Neuronal stem cell (in vitro differentiated cells): ENCODE measurements around the gene PDCD7.
"Not testable (repeated sequence)": the region's sequence is repeated elsewhere in the genome, so short reads cannot be mapped to it uniquely, and the experiment has no call there.

Experiments used
- DNase-seq: peaks from one replicate; pipeline ENCODE4 v3.0.0-alpha.2; 2013; ENCODE audit warnings: low spot score
- H2AFZ ChIP-seq: one replicate; pipeline ENCODE4 v1.6.1; 2013; ENCODE audit warnings: mild to moderate bottlenecking, low read length, inconsistent platforms
- H2AK5ac ChIP-seq: 2 replicates; pipeline ENCODE4 v1.6.1; 2013; ENCODE audit warnings: low read depth, mild to moderate bottlenecking, inconsistent platforms, low read length, moderate library complexity, mixed read lengths
- H2BK120ac ChIP-seq: 2 replicates; pipeline ENCODE4 v1.6.1; 2013; ENCODE audit warnings: low read depth, mild to moderate bottlenecking, inconsistent platforms, low read length, moderate library complexity, mixed read lengths
- H2BK12ac ChIP-seq: one replicate; pipeline ENCODE4 v1.6.1; 2013; ENCODE audit warnings: low read length, inconsistent platforms
- H2BK15ac ChIP-seq: 2 replicates; pipeline ENCODE4 v1.6.1; 2013; ENCODE audit warnings: mild to moderate bottlenecking, low read length, inconsistent platforms, mixed read lengths
- H2BK5ac ChIP-seq: one replicate; pipeline ENCODE4 v1.6.1; 2013; ENCODE audit warnings: inconsistent platforms, mild to moderate bottlenecking, low read length, moderate library complexity
- H3K14ac ChIP-seq: one replicate; pipeline ENCODE4 v1.6.1; 2013; ENCODE audit warnings: low read length, inconsistent platforms
- H3K18ac ChIP-seq: 2 replicates; pipeline ENCODE4 v1.6.1; 2013; ENCODE audit warnings: low read length, inconsistent platforms
- H3K23ac ChIP-seq: 2 replicates; pipeline ENCODE4 v1.6.1; 2013; ENCODE audit warnings: low read depth, mild to moderate bottlenecking, mixed read lengths, low read length, inconsistent platforms; ENCODE audit not compliant: poor library complexity
- H3K27ac ChIP-seq: replicated peaks from 3 replicates; pipeline ENCODE4 v1.5.1; 2013; ENCODE audit warnings: low read length, inconsistent platforms
- H3K27me3 ChIP-seq, 3 experiments: 2 replicates each; pipeline ENCODE4 v1.6.1; 2013; ENCODE audit warnings: low read length in 3 of 3, mild to moderate bottlenecking in 2 of 3, inconsistent platforms in 1 of 3, low read depth in 1 of 3, mixed read lengths in 1 of 3, moderate library complexity in 1 of 3; ENCODE audit not compliant: control insufficient read depth in 3 of 3, insufficient read depth in 3 of 3
- H3K36me3 ChIP-seq, 2 donors: replicated peaks in 1 of 2; 2 replicates each; pipeline ENCODE4 v1.6.1; 2013; ENCODE audit warnings: low read length in 2 of 2; ENCODE audit not compliant: control insufficient read depth in 2 of 2, insufficient read depth in 2 of 2
- H3K4ac ChIP-seq: 2 replicates; pipeline ENCODE4 v1.6.1; 2013; ENCODE audit warnings: inconsistent platforms, mild to moderate bottlenecking, low read length, moderate library complexity
- H3K4me1 ChIP-seq, 2 donors: 1 replicate in 1 of 2; 2 replicates in 1 of 2; pipeline ENCODE4 v1.6.1; 2013; ENCODE audit warnings: low read length in 2 of 2, low read depth in 1 of 2; ENCODE audit not compliant: control insufficient read depth in 2 of 2, insufficient read depth in 1 of 2
- H3K4me2 ChIP-seq: one replicate; pipeline ENCODE4 v1.6.1; 2013; ENCODE audit warnings: mild to moderate bottlenecking, low read length, inconsistent platforms; ENCODE audit not compliant: insufficient read depth, poor library complexity, severe bottlenecking
- H3K4me3 ChIP-seq, 2 donors: 2 replicates each; pipeline ENCODE4 v1.5.1; 2013; ENCODE audit warnings: low read length in 2 of 2, mild to moderate bottlenecking in 2 of 2, inconsistent platforms in 1 of 2, moderate library complexity in 1 of 2
- H3K79me1 ChIP-seq: one replicate; pipeline ENCODE4 v1.6.1; 2013; ENCODE audit warnings: low read depth, mild to moderate bottlenecking, inconsistent platforms, low read length, moderate library complexity
- H3K9ac ChIP-seq: one replicate; pipeline ENCODE4 v1.6.1; 2013; ENCODE audit warnings: mild to moderate bottlenecking, low read depth, low read length, inconsistent platforms; ENCODE audit not compliant: poor library complexity
- H3K9me3 ChIP-seq, 2 donors: replicated peaks in 1 of 2; 2 replicates each; pipeline versions ENCODE3 to v1.6.1; 2013; ENCODE audit warnings: low read length in 2 of 2, mild to moderate bottlenecking in 2 of 2, inconsistent platforms in 1 of 2, low read depth in 1 of 2, mixed read lengths in 1 of 2, moderate library complexity in 1 of 2; ENCODE audit not compliant: control insufficient read depth in 2 of 2, insufficient read depth in 1 of 2
- H4K8ac ChIP-seq: one replicate; pipeline ENCODE4 v1.6.1; 2013; ENCODE audit warnings: low read depth, mild to moderate bottlenecking, inconsistent platforms, low read length, moderate library complexity
- H4K91ac ChIP-seq: one replicate; pipeline ENCODE4 v1.6.1; 2013; ENCODE audit warnings: low read length, low read depth, mild to moderate bottlenecking, inconsistent platforms; ENCODE audit not compliant: poor library complexity
- WGBS, 2 donors: extraction: QIAGEN DNeasy Blood & Tissue Kit; methylation state at CpG; one replicate each; pipeline ENCODE4 v1.1.7; 2013; ENCODE audit warnings: missing lambda C conversion rate in 2 of 2, mixed read lengths in 1 of 2; ENCODE audit not compliant: insufficient read length in 2 of 2, insufficient replicate concordance in 1 of 2; ENCODE audit errors: extremely low coverage in 2 of 2; 5-methylcytosine and 5-hydroxymethylcytosine counted together

Gene PDCD7

DNA sequence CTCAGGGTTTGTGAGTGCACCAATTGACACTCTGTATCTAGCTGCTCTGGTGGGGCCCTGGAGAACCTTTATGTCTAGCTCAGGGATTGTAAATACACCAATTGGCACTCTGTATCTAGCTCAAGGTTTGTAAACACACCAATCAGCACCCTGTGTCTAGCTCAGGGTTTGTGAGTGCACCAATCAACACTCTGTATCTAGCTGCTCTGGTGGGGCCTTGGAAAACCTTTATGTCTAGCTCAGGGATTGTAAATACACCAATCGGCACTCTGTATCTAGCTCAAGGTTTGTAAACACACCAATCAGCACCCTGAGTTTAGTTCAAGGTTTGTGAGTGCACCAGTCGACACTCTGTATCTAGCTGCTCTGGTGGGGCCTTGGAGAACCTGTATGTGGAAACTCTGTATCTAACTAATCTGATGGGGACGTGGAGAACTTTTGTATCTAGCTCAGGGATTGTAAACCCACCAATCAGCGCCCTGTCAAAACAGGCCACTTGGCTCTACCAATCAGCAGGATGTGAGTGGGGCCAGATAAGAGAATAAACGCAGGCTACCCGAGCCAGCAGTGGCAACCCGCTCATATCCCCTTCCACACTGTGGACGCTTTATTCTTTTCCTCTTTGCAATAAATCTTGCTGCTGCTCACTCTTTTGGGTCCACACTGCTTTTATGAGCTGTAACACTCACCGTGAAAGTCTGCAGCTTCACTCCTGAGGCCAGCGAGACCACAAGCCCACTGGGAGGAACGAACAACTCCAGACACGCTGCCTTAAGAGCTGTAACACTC, 57.8 kb downstream of the PDCD7 start:
- not testable (repeated sequence) for H2AK5ac ChIP-seq, H3K4me1 ChIP-seq, H3K27ac ChIP-seq, H3K23ac ChIP-seq, H3K9ac ChIP-seq, H3K4me2 ChIP-seq, H4K91ac ChIP-seq, H3K36me3 ChIP-seq, H2BK5ac ChIP-seq, H2BK12ac ChIP-seq, H2BK15ac ChIP-seq, H3K4ac ChIP-seq, H3K14ac ChIP-seq, H2BK120ac ChIP-seq, H3K4me3 ChIP-seq, H3K18ac ChIP-seq, H3K79me1 ChIP-seq, DNase-seq, H4K8ac ChIP-seq, H3K9me3 ChIP-seq
- H3K27me3 ChIP-seq: peaks cover 0 to 15% (median 0%) of the 10 kb centered on the region in 3 experiments
- peak overlapping the region; percentile 59 for H2AFZ ChIP-seq
- no CpG with 5 or more reads among the region's 12 CpGs for WGBS, 2 donors

- H3K27ac ChIP-seq, DNase-seq, H3K4ac ChIP-seq, H4K8ac ChIP-seq, H3K4me1 ChIP-seq, H3K18ac ChIP-seq, H3K14ac ChIP-seq, H2BK15ac ChIP-seq, H2BK5ac ChIP-seq, H2AFZ ChIP-seq, H4K91ac ChIP-seq, H2BK120ac ChIP-seq, H3K4me2 ChIP-seq, H3K79me1 ChIP-seq, H3K36me3 ChIP-seq, H3K23ac ChIP-seq, H3K9ac ChIP-seq, H2AK5ac ChIP-seq, H3K9me3 ChIP-seq, H3K4me3 ChIP-seq, H2BK12ac ChIP-seq: not testable (repeated sequence)
- H3K27me3 ChIP-seq: peaks cover 0 to 16% (median 0%) of the 10 kb centered on the region in 3 experiments
- WGBS, 2 donors: no CpG with 5 or more reads among the region's 22 CpGs
Observed at GRCh38 chr15:65074946-65075345, 58.7 kb downstream of the PDCD7 start.

- no peak for DNase-seq
- WGBS, 2 donors: no CpG with 5 or more reads among the region's 3 CpGs
- Histone ChIP-seq H4K8ac (no peak overlapping the region), H3K14ac (no peak overlapping the region), H4K91ac (no peak overlapping the region), H3K4me2 (no peak overlapping the region), H2AFZ (no peak overlapping the region), H3K18ac (no peak overlapping the region), H2BK12ac (no peak overlapping the region), H3K4me1 (peaks cover 0 to 6% of the 10 kb centered on the region in 2 donors), H2BK120ac (no peak overlapping the region), H3K9ac (no peak overlapping the region), H3K4me3 (no peak overlapping the region), H2AK5ac (no peak overlapping the region), H3K27me3 (peaks cover 0 to 26% (median 0%) of the 10 kb centered on the region in 3 experiments), H3K4ac (no peak overlapping the region), H2BK15ac (no peak overlapping the region), H2BK5ac (no peak overlapping the region), H3K23ac (no peak overlapping the region), H3K27ac (no peak overlapping the region), H3K79me1 (no peaks in the 10 kb centered on the region), H3K36me3 (no peaks in the 10 kb centered on the region), H3K9me3 (peaks cover 2 to 4% of the 10 kb centered on the region in 2 donors)
Observed at GRCh38 chr15:65072617-65073016, 61.0 kb downstream of the PDCD7 start.

GRCh38 chr15:65072027-65072426, 61.6 kb downstream of the PDCD7 start:
- Histone ChIP-seq H3K9ac (no peak overlapping the region), H4K8ac (no peak overlapping the region), H2AK5ac (no peak overlapping the region), H2AFZ (no peak overlapping the region), H3K23ac (no peak overlapping the region), H3K36me3 (no peaks in the 10 kb centered on the region), H3K27me3 (peaks cover 0 to 32% (median 0%) of the 10 kb centered on the region in 3 experiments), H3K4me2 (no peak overlapping the region), H2BK120ac (no peak overlapping the region), H3K27ac (no peak overlapping the region), H3K4me3 (no peak overlapping the region), H3K14ac (no peak overlapping the region), H3K79me1 (no peaks in the 10 kb centered on the region), H3K4me1 (peaks cover 3 to 11% of the 10 kb centered on the region in 2 donors), H2BK15ac (no peak overlapping the region), H2BK5ac (no peak overlapping the region), H2BK12ac (no peak overlapping the region), H3K18ac (no peak overlapping the region), H3K9me3 (peaks cover 2 to 4% of the 10 kb centered on the region in 2 donors), H3K4ac (no peak overlapping the region), H4K91ac (no peak overlapping the region)
- no CpG with 5 or more reads among the region's 1 CpG for WGBS, 2 donors
- no peak for DNase-seq
